Measurements from ENCODE around the gene GLT8D2.

DNA sequence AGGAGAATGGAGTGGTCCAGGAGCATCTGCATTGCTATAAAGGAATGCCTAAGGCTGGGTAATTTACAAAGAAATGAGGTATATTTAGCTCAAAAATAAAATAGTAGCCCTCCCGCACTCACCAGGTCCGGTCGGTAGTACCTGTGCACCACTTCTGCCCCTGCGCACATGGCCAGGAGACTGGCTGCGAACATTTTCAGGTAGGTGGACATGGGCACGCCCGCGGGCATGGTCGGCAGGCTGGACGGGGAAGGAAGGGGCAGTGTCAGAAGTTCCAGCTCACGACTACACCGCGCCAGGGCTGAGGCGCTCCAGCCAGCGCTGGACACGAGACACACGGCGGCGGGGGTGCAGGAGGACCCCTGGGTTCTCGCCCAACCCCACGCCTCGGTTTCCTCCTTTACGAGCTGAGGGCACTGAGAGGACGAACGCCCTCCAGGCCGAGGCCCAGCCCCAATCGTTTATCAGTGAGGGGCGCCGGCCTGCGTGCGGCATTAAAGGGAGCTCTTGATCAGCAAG is 93.4 kb downstream of the GLT8D2 start:
- no peak for TF ChIP-seq TAF1 (IDR thresholded peaks at IDR 0.05; ENCODE audit: borderline replicate concordance, low read depth, low read length)
- no peak for TF ChIP-seq POLR2AphosphoS5 (IDR thresholded peaks at IDR 0.05; ENCODE audit: low read depth, low read length)
- no peak for TF ChIP-seq POLR2A (IDR thresholded peaks at IDR 0.05; ENCODE audit: low read depth, low read length)
